K562 (cell line): Measurements from ENCODE around the gene B3GNT9. TPM values are rescaled to one million over a fixed set of nuclear protein-coding genes. Genes with fewer than 3 reads are reported as not detected.

Experiments
- ARID3A ChIP-seq: IDR thresholded peaks from 2 replicates; pipeline ENCODE4 v1.6.1; 2012; ENCODE audit warnings: low read depth, low read length, improper control_type of control experiment, borderline replicate concordance
- ATF1 ChIP-seq, 2 experiments: fragments of 450-650 bp in 1 of 2; IDR thresholded peaks; 2 replicates each; pipeline ENCODE4 v1.6.1; 2016; ENCODE audit warnings: missing compliant biosample characterization in 1 of 2, missing genetic modification characterization in 1 of 2
- DPF2 ChIP-seq: fragments of 450-650 bp; IDR thresholded peaks from 2 replicates; pipeline ENCODE4 v1.6.1; 2016
- EGR1 ChIP-seq: fragments of 450-650 bp; conservative IDR thresholded peaks from 2 replicates; pipeline ENCODE4 v1.6.1; 2017; ENCODE audit warnings: mild to moderate bottlenecking
- ETS2 ChIP-seq: IDR thresholded peaks from 2 replicates; pipeline ENCODE4 v1.6.1; 2016; ENCODE audit warnings: borderline replicate concordance, missing genetic modification characterization, mild to moderate bottlenecking, moderate library complexity, missing compliant biosample characterization; ENCODE audit not compliant: poor library complexity, severe bottlenecking
- FOSL1 ChIP-seq: fragments of 200-800 bp; sonication (Bioruptor generic); conservative IDR thresholded peaks from 2 replicates; pipeline ENCODE4 v1.6.1; 2016; ENCODE audit warnings: missing genetic modification characterization, missing compliant biosample characterization
- HCFC1 ChIP-seq: IDR thresholded peaks from 2 replicates; pipeline ENCODE4 v1.6.1; 2012; ENCODE audit warnings: low read depth, low read length, improper control_type of control experiment
- HDAC2 ChIP-seq: fragments of 450-650 bp; IDR thresholded peaks from 2 replicates; pipeline ENCODE4 v1.6.1; 2016; ENCODE audit warnings: mild to moderate bottlenecking
- L3MBTL2 ChIP-seq: fragments of 450-650 bp; IDR thresholded peaks from 2 replicates; pipeline ENCODE4 v1.6.1; 2016; ENCODE audit warnings: mild to moderate bottlenecking, moderate library complexity
- MTA3 ChIP-seq: fragments of 450-650 bp; formaldehyde crosslinking; IDR thresholded peaks from 2 replicates; pipeline ENCODE4 v1.6.1; 2017; ENCODE audit warnings: mild to moderate bottlenecking, borderline replicate concordance
- NFIC ChIP-seq: fragments of 450-650 bp; IDR thresholded peaks from 2 replicates; pipeline ENCODE4 v1.6.1; 2017; ENCODE audit warnings: mild to moderate bottlenecking, inconsistent platforms
- RBM34 ChIP-seq: fragments of 200-400 bp; formaldehyde crosslinking; IDR thresholded peaks from 2 replicates; pipeline ENCODE4 v1.6.1; 2018; ENCODE audit warnings: low read length, borderline replicate concordance; ENCODE audit not compliant: insufficient read depth
- SMAD4 ChIP-seq: fragments of 250-450 bp; sonication (Bioruptor Pico); conservative IDR thresholded peaks from 2 replicates; pipeline ENCODE4 v1.8.0; 2021; ENCODE audit warnings: inconsistent platforms, mild to moderate bottlenecking, moderate library complexity
- SMARCC2 ChIP-seq: fragments of 450-650 bp; IDR thresholded peaks from 2 replicates; pipeline ENCODE4 v1.6.1; 2017; ENCODE audit warnings: antibody characterized with exemption, moderate library complexity, mild to moderate bottlenecking, low read depth
- SUPT5H ChIP-seq: fragments of 450-650 bp; IDR thresholded peaks from 2 replicates; pipeline ENCODE4 v1.6.1; 2016
- TEAD4 ChIP-seq, 2 experiments: sonication (generic) in 1 of 2; formaldehyde crosslinking in 1 of 2; IDR thresholded peaks; 2 replicates each; pipeline versions ENCODE4 v1.6.1 to v1.8.0; 2012 to 2022; ENCODE audit warnings: borderline replicate concordance in 1 of 2, inconsistent platforms in 1 of 2, low read length in 1 of 2, mild to moderate bottlenecking in 1 of 2, missing genetic modification reagents in 1 of 2
- TFAP4 ChIP-seq: sonication (generic); formaldehyde crosslinking; IDR thresholded peaks from 2 replicates; pipeline ENCODE4 v1.8.0; 2022; ENCODE audit warnings: missing genetic modification reagents, mild to moderate bottlenecking, moderate library complexity, borderline replicate concordance
- ZBTB11 ChIP-seq, 3 experiments: fragments of 200-800 bp in 1 of 3; fragments of 250-450 bp in 1 of 3; fragments of 450-650 bp in 1 of 3; sonication (Bioruptor Pico) in 1 of 3; sonication (Bioruptor generic) in 1 of 3; formaldehyde crosslinking in 1 of 3; IDR thresholded peaks; 2 replicates each; pipeline versions ENCODE4 v1.6.1 to v1.8.0; 2016 to 2022; ENCODE audit warnings: mild to moderate bottlenecking in 2 of 3, missing genetic modification characterization in 2 of 3, missing compliant biosample characterization in 1 of 3, moderate library complexity in 1 of 3
- polyA plus RNA-seq, 8 experiments: library from polyadenylated mRNA; depleted of rRNA in 4 of 8; stranded (reverse) in 5 of 8; unstranded in 3 of 8; fragments of >200 nt; fragmentation: Nextera tagmentation in 2 of 8; fragmentation: Illumina TruSeq in 1 of 8; extraction: Ambion mirVana in 2 of 8; extraction: Trizol in 1 of 8; gene quantifications; 2 replicates each; pipeline versions ENCODE4 v1.2.1 to v1.2.3, GENCODE V29; 2011 to 2014; ENCODE audit warnings: inconsistent platforms in 1 of 8, missing spikeins in 1 of 8
- total RNA-seq, 7 experiments: library from RNA; depleted of rRNA in 6 of 7; stranded (reverse); fragments of >200 nt in 6 of 7; fragmentation: Illumina TruSeq in 2 of 7; extraction: Trizol in 2 of 7; gene quantifications; 2 replicates each; pipeline versions ENCODE4 v1.2.1 to v1.2.3, GENCODE V29; 2011 to 2021; ENCODE audit warnings: low replicate concordance in 1 of 7

Gene B3GNT9
- total and polyA plus RNA-seq, 9 of the 15 experiments (the other 6 are each of a cell fraction or from before 2014, with no cell fraction given) = 0.01 to 1.8 (median 1.1) TPM; not detected in 1

GRCh38 chr16:67183627-67184452 lies 33.0 kb upstream of the B3GNT9 start, which contains the start of gene MATCAP1 (continued):
- peak; percentile 83; the same call in 1 of the 2 replicates for TF ChIP-seq TFAP4 (CRISPR knock-in tag)
- TF ChIP-seq SMAD4 (CRISPR knock-in tag) = peak; percentile 50; the same call in 1 of the 2 replicates
- TF ChIP-seq RBM34 = 0 out of 2 replicates have a peak, but pooled peaks have one; percentile 50
- no peak for TF ChIP-seq HDAC2
- TF ChIP-seq TEAD4 (IDR thresholded peaks at IDR 0.05; ENCODE audit: low read length) = no peak
- peak; percentile 49; the same call in 1 of the 2 replicates for TF ChIP-seq TEAD4 (CRISPR knock-in tag; IDR thresholded peaks at IDR 0.05; ENCODE audit: borderline replicate concordance)
- TF ChIP-seq NFIC = peak; percentile 88
- TF ChIP-seq ATF1 (CRISPR knock-in tag; IDR thresholded peaks at IDR 0.05) = peak; percentile 67; the same call in 1 of the 2 replicates
- peak; percentile 98 for TF ChIP-seq ATF1 (tag; IDR thresholded peaks at IDR 0.05)
- 0 out of 2 replicates have a peak, but pooled peaks have one; percentile 23 for TF ChIP-seq HCFC1
- peak; percentile 95 for TF ChIP-seq MTA3
- no peak for TF ChIP-seq FOSL1 (tag)
- TF ChIP-seq L3MBTL2 = peak; percentile 75
- TF ChIP-seq EGR1 = peak; percentile 93
- TF ChIP-seq ARID3A = 0 out of 2 replicates have a peak, but pooled peaks have one; percentile 19
- peak; percentile 19; the same call in 1 of the 2 replicates for TF ChIP-seq DPF2
- no peak for TF ChIP-seq ETS2
- TF ChIP-seq ZBTB11 (CRISPR knock-in tag; IDR thresholded peaks at IDR 0.05) = peak in 1 of 3 experiments; percentile 44; a peak in 1 of 6 replicates
- peak; percentile 82 for TF ChIP-seq SUPT5H
- no peak for TF ChIP-seq SMARCC2
